Keratinocyte (primary cell): ENCODE results near the gene MRPL10. TPM values are rescaled to one million over a fixed set of nuclear protein-coding genes. Genes with fewer than 3 reads are reported as not detected.

Experiments
- DNase-seq: peaks from one replicate; pipeline ENCODE4 v3.0.0-alpha.2; 2011; ENCODE audit warnings: low read depth, missing footprints, low spot score
- FAIRE-seq: peaks from 2 replicates; lab custom pipeline; 2011; peaks lifted over from hg19 to GRCh38; lab: Jason Lieb, UNC
- H2AFZ ChIP-seq: 2 replicates; pipeline ENCODE4 v1.6.0; 2012; ENCODE audit warnings: low read length, control low read depth, inconsistent platforms; ENCODE audit not compliant: control insufficient read depth
- H3K27ac ChIP-seq: 2 replicates; pipeline ENCODE4 v1.5.1; 2011; ENCODE audit warnings: low read length; ENCODE audit not compliant: control insufficient read depth, insufficient read depth
- H3K27me3 ChIP-seq: 3 replicates; pipeline ENCODE4 v1.6.0; 2011; ENCODE audit warnings: low read length; ENCODE audit not compliant: control insufficient read depth, insufficient read depth; ENCODE audit errors: extremely low read depth
- H3K36me3 ChIP-seq, 2 experiments: 2 replicates in 1 of 2; 3 replicates in 1 of 2; pipeline ENCODE4 v1.5.1; 2011; ENCODE audit warnings: low read length in 2 of 2, mild to moderate bottlenecking in 1 of 2; ENCODE audit not compliant: control insufficient read depth in 2 of 2, insufficient read depth in 2 of 2; ENCODE audit errors: extremely low read depth in 1 of 2
- H3K4me1 ChIP-seq: 3 replicates; pipeline ENCODE4 v1.5.1; 2011; ENCODE audit warnings: low read length; ENCODE audit not compliant: control insufficient read depth, insufficient read depth; ENCODE audit errors: extremely low read depth
- H3K4me2 ChIP-seq: 3 replicates; pipeline ENCODE4 v1.6.0; 2011; ENCODE audit warnings: low read depth, low read length; ENCODE audit not compliant: control insufficient read depth, insufficient read depth; ENCODE audit errors: extremely low read depth
- H3K4me3 ChIP-seq, 3 experiments: fragments of 200-600 bp in 1 of 3; sonication (generic) in 1 of 3; 2 replicates in 2 of 3; 3 replicates in 1 of 3; pipeline ENCODE4 v1.5.1; 2011 to 2016; ENCODE audit warnings: low read length in 3 of 3, mild to moderate bottlenecking in 3 of 3, control low read depth in 2 of 3, inconsistent platforms in 1 of 3, low read depth in 1 of 3, mixed read lengths in 1 of 3, mixed run types in 1 of 3, moderate library complexity in 1 of 3; ENCODE audit not compliant: control insufficient read depth in 2 of 3, insufficient read depth in 2 of 3; ENCODE audit errors: extremely low read depth in 1 of 3
- H3K79me2 ChIP-seq: 2 replicates; pipeline ENCODE4 v1.6.0; 2012; ENCODE audit warnings: low read length; ENCODE audit not compliant: control insufficient read depth, insufficient read depth
- H3K9ac ChIP-seq: 3 replicates; pipeline ENCODE4 v1.6.0; 2011; ENCODE audit warnings: low read length; ENCODE audit not compliant: control insufficient read depth, insufficient read depth; ENCODE audit errors: extremely low read depth
- H3K9me1 ChIP-seq: 3 replicates; pipeline ENCODE4 v1.6.0; 2011; ENCODE audit warnings: low read length; ENCODE audit not compliant: control insufficient read depth, insufficient read depth; ENCODE audit errors: extremely low read depth
- H3K9me3 ChIP-seq: 2 replicates; pipeline ENCODE4 v1.5.1; 2012; ENCODE audit warnings: low read depth, low read length; ENCODE audit not compliant: control insufficient read depth
- H4K20me1 ChIP-seq: 3 replicates; pipeline ENCODE4 v1.6.0; 2011; ENCODE audit warnings: low read length; ENCODE audit not compliant: control insufficient read depth, insufficient read depth; ENCODE audit errors: extremely low read depth
- EZH2 ChIP-seq: IDR thresholded peaks from one replicate; pipeline ENCODE4 v1.6.1; 2012; ENCODE audit warnings: inconsistent platforms, mild to moderate bottlenecking, low read length, moderate library complexity
- dilution Hi-C: fragments of 300-500 bp; cut with MboI; formaldehyde crosslinking; loops from one replicate; pipeline ENCODE4 v1.7.0; 2020; ENCODE audit warnings: low sequenced_read_pairs; ENCODE audit not compliant: extremely low pct_ligation_motif_present
- polyA plus RNA-seq, 5 experiments: library from polyadenylated mRNA; depleted of rRNA in 3 of 5; stranded (reverse) in 3 of 5; stranded (forward) in 1 of 5; unstranded in 1 of 5; fragments of >200 nt; gene quantifications; 1 replicate in 1 of 5; 2 replicates in 3 of 5; 3 replicates in 1 of 5; pipeline versions ENCODE4 v1.2.1 to v1.2.3, GENCODE V29; 2011 to 2012; ENCODE audit warnings: missing spikeins in 2 of 5, low read depth in 1 of 5, low replicate concordance in 1 of 5
- TF ChIP-seq, protein P1 (sequence below), 3 experiments: IDR thresholded peaks in 1 of 3; conservative IDR thresholded peaks in 1 of 3; optimal IDR thresholded peaks in 1 of 3; 2 replicates in 2 of 3; 3 replicates in 1 of 3; pipeline versions ENCODE3 to v1.5.1; 2011; ENCODE audit warnings: low read length in 3 of 3, mild to moderate bottlenecking in 3 of 3, moderate library complexity in 2 of 3, control low read depth in 1 of 3, inconsistent platforms in 1 of 3; ENCODE audit not compliant: insufficient read depth in 2 of 3; ENCODE audit errors: extremely low read depth in 1 of 3

MRPL10 gene
- polyA plus RNA-seq, 1 donor (not counting 4 experiments of a cell fraction or from before 2014, with no cell fraction given), result 42.4 TPM

DNA sequence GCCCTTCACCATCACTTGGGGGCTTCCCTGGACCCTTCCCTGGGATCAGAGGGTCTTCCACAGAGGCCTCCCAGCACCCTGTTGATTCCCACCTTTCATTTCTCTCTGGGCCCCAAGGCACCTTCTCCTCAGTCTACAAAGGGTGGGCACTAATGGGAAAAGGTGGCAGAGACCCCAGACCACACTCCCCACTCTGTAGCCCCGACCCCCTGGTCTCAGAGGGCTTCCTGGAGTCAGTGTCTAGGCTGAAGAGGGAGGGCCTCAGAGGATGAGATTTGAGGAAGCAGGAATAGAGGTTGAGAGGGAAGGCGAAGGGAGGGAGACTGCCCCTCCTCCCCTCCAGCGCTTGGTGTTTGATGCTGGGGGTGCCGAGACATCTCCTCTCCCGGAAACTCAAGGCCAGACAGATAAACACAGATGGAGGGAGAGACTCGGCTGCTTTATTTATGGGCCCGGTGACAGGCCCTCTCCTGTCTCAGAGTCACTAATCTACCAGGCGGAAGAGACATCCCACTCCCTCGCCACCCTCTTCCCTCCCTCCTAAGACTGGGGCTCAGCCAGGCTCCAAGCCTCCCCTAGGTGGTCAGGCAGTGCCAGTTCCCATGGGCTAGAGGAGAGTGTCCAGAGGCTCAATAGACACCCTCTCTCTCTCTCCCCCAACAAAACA lies 46.2 kb upstream of the MRPL10 start:
- no peaks in the 10 kb centered on the region for H3K79me2 ChIP-seq
- no peak overlapping the region for H3K9ac ChIP-seq
- peaks cover 7% of the 10 kb centered on the region for H3K4me1 ChIP-seq
- no peak overlapping the region for H3K4me2 ChIP-seq
- TF ChIP-seq, protein P1, sequence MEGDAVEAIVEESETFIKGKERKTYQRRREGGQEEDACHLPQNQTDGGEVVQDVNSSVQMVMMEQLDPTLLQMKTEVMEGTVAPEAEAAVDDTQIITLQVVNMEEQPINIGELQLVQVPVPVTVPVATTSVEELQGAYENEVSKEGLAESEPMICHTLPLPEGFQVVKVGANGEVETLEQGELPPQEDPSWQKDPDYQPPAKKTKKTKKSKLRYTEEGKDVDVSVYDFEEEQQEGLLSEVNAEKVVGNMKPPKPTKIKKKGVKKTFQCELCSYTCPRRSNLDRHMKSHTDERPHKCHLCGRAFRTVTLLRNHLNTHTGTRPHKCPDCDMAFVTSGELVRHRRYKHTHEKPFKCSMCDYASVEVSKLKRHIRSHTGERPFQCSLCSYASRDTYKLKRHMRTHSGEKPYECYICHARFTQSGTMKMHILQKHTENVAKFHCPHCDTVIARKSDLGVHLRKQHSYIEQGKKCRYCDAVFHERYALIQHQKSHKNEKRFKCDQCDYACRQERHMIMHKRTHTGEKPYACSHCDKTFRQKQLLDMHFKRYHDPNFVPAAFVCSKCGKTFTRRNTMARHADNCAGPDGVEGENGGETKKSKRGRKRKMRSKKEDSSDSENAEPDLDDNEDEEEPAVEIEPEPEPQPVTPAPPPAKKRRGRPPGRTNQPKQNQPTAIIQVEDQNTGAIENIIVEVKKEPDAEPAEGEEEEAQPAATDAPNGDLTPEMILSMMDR (optimal IDR thresholded peaks at IDR 0.05 in 1 of 3, IDR thresholded peaks at IDR 0.05 in 1 of 3, conservative IDR thresholded peaks at IDR 0.05 in 1 of 3; ENCODE audit: extremely low read depth in 1 of 3, insufficient read depth in 2 of 3, low read length in 3 of 3), result no peak
- no peak for TF ChIP-seq EZH2
- FAIRE-seq (no peak), DNase-seq (no peak)
- H3K4me3 ChIP-seq, result no peak overlapping the region
- dilution Hi-C loops, result no loop called here
- no peaks in the 10 kb centered on the region for H3K9me3 ChIP-seq
- no peaks in the 10 kb centered on the region for H3K36me3 ChIP-seq
- H3K27ac ChIP-seq, result no peak overlapping the region
- no peaks in the 10 kb centered on the region for H4K20me1 ChIP-seq
- no peaks in the 10 kb centered on the region for H3K9me1 ChIP-seq
- H3K27me3 ChIP-seq, result peaks cover 17% of the 10 kb centered on the region
- H2AFZ ChIP-seq, result no peak overlapping the region

DNA sequence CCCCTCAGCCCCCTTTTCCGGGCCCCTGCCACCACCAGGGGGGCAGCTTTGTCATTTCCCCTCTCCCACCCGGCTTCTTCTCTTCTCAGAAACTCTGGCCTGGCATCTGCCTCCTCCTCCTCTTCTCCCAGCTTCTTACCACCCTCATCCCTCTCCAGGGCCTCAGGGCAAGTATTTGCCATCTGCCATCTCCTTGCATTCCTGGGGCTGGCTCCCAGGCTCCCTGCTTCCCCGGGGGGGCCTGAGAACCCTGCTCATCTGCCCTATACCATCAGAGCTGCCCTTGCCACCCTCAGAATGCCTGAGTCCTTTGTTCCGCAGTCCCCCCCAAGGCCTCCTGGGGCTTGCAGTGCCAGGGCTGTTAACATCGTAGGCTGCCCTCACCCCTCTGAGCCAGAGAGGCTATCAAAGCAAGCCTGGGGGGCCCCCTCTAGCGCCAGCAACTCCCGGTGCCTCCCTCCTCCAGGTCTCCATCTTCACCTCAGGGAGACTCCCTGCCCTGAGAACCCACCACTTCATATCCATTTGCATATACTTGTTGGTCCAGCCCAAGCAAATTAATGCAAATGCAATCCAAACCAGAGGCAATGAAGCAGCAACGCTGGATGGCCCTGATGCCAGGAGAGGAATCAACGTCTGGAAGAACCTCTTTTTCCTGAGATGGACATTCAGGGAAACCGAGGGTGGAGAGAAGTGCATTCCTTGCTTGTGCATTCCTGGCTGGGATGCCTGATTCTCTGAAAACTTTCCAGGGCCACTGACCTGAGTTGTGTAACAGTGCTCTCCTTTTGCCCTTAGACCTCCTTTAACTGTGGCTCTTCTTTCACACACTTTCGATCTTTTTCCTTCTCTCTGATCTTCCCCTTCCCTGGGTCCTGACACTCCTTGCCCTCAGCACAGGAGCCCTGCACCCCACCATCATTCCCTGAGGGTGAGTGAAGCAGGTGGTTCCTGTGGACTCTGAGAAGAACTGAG lies 44.0 kb upstream of the MRPL10 start:
- H3K9ac ChIP-seq, result no peak overlapping the region
- no peaks in the 10 kb centered on the region for H3K9me3 ChIP-seq
- H4K20me1 ChIP-seq, result no peaks in the 10 kb centered on the region
- dilution Hi-C loops, result no loop called here
- H3K4me3 ChIP-seq, result no peak overlapping the region
- peaks cover 18% of the 10 kb centered on the region for H3K27me3 ChIP-seq
- TF ChIP-seq, protein P1 (optimal IDR thresholded peaks at IDR 0.05 in 1 of 3, IDR thresholded peaks at IDR 0.05 in 1 of 3, conservative IDR thresholded peaks at IDR 0.05 in 1 of 3; ENCODE audit: extremely low read depth in 1 of 3, insufficient read depth in 2 of 3, low read length in 3 of 3), result no peak
- H3K27ac ChIP-seq, result no peak overlapping the region
- H3K4me2 ChIP-seq, result no peak overlapping the region
- DNase-seq (no peak), FAIRE-seq (no peak)
- peaks cover 11% of the 10 kb centered on the region for H3K4me1 ChIP-seq
- no peaks in the 10 kb centered on the region for H3K36me3 ChIP-seq
- H2AFZ ChIP-seq, result no peak overlapping the region
- H3K79me2 ChIP-seq, result no peaks in the 10 kb centered on the region
- no peaks in the 10 kb centered on the region for H3K9me1 ChIP-seq
